Measurements from ENCODE around the gene CEP350. TPM values are rescaled to one million over a fixed set of nuclear protein-coding genes. Genes with fewer than 3 reads are reported as not detected.
A peak's percentile ranks its signal among the peaks of the same experiment; 100 is the strongest.

CEP350 gene
- total and polyA plus RNA-seq, 12 donors, result 4.1 to 71.4 (median 42.4) TPM

DNA sequence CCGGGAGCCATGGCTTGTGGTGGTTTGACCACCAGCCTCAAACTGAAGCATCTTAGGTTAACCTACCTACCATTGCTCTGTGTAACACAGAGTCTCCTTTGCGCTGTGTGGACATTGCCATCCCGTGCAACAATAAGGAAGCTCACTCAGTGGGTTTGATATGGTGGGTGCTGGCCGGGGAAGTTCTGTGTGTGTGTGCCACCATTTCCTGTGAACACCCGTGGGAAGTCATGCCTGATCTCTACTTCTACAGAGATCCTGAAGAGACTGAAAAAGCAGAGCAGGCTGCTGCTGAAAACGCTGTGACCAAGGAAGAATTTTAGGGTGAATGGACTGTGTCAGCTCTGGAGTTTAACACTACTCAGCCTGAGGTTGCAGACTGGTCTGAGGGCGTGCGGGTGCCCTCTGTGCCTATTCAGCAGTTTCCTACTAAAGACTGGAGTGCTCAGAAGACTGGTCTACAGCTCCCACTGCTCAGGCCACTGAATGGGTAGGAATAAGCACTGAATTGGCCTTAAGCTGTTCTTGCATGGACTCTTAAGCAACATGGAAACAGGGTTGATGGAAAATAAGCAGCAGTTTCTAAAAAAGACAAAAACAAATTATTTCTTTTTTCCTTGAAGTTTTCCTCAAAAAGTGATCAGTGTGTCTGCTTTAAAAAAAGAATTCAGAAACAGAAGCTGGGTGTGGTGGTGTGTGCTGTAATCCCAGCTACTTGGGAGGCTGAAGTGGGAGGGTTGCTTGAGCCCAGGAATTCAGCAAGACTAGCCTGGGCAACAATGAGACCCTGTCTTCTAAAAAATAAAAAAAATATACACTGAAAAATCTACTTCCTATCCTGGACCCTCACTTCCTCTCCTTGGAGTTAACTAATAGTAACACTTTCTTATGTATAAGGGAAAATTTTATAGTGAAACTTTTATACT, 14.6 kb downstream of the CEP350 start:
- no peaks in the 10 kb centered on the region for H3K9me3 ChIP-seq (replicated peaks in 1 of 3)
- no peaks in the 10 kb centered on the region for H3K36me3 ChIP-seq (replicated peaks in 1 of 2)
- peak overlapping the region; percentile 23 to 74 (median 49) for H3K27ac ChIP-seq
- 61 to 73% (median 68%) methylated on average over 4 to 8 of the region's 8 CpGs for whole genome bisulfite sequencing, 4 donors
- H3K4me1 ChIP-seq (replicated peaks in 1 of 2), result peaks cover 32 to 71% of the 10 kb centered on the region in 2 donors
- DNase-seq, result peak in 1 of 7 donors; percentile 14
- peak overlapping the region in 1 of 4 donors; percentile 15 for H3K4me3 ChIP-seq
- TF ChIP-seq POLR2A (IDR thresholded peaks at IDR 0.05), result no peak
- TF ChIP-seq, protein P1, sequence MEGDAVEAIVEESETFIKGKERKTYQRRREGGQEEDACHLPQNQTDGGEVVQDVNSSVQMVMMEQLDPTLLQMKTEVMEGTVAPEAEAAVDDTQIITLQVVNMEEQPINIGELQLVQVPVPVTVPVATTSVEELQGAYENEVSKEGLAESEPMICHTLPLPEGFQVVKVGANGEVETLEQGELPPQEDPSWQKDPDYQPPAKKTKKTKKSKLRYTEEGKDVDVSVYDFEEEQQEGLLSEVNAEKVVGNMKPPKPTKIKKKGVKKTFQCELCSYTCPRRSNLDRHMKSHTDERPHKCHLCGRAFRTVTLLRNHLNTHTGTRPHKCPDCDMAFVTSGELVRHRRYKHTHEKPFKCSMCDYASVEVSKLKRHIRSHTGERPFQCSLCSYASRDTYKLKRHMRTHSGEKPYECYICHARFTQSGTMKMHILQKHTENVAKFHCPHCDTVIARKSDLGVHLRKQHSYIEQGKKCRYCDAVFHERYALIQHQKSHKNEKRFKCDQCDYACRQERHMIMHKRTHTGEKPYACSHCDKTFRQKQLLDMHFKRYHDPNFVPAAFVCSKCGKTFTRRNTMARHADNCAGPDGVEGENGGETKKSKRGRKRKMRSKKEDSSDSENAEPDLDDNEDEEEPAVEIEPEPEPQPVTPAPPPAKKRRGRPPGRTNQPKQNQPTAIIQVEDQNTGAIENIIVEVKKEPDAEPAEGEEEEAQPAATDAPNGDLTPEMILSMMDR (IDR thresholded peaks at IDR 0.05), result no peak
- intact Hi-C loops (cut with DNase I), result no loop called here
- H3K27me3 ChIP-seq, result no peaks in the 10 kb centered on the region

DNA sequence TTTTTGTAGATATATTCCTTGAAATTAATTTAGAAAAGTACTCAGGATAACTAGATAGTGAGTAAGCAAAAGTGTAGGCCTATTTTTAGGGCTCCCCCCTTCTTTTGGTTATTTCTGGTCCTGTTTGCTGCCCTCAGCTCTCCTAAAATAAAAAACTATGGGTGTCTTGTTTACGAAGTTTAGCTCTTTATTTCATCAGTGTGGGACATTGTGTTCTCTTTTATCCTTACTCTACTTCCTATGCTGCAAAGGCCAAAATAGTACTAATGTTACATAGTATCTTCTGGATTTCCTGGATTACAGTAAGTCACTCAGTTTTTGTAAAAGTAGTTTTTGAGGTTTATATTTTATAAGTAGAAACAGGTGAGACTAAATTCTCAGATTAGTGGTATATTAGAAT, 15.4 kb downstream of the CEP350 start:
- Histone ChIP-seq H3K9me3 (replicated peaks in 1 of 3) (no peaks in the 10 kb centered on the region), H3K27me3 (no peaks in the 10 kb centered on the region), H3K4me1 (replicated peaks in 1 of 2) (peaks cover 32 to 65% of the 10 kb centered on the region in 2 donors), H3K27ac (peak overlapping the region; percentile 23 to 81 (median 49)), H3K36me3 (replicated peaks in 1 of 2) (no peaks in the 10 kb centered on the region), H3K4me3 (peak overlapping the region in 1 of 4 donors; percentile 15)
- 32 to 45% (median 35%) methylated on average over 1 of the region's 1 CpG for WGBS, 4 donors
- no peak for TF ChIP-seq POLR2A (IDR thresholded peaks at IDR 0.05)
- TF ChIP-seq, protein P1 (IDR thresholded peaks at IDR 0.05), result no peak
- no peak for DNase-seq
- intact Hi-C loops (cut with DNase I), result no loop called here

DNA sequence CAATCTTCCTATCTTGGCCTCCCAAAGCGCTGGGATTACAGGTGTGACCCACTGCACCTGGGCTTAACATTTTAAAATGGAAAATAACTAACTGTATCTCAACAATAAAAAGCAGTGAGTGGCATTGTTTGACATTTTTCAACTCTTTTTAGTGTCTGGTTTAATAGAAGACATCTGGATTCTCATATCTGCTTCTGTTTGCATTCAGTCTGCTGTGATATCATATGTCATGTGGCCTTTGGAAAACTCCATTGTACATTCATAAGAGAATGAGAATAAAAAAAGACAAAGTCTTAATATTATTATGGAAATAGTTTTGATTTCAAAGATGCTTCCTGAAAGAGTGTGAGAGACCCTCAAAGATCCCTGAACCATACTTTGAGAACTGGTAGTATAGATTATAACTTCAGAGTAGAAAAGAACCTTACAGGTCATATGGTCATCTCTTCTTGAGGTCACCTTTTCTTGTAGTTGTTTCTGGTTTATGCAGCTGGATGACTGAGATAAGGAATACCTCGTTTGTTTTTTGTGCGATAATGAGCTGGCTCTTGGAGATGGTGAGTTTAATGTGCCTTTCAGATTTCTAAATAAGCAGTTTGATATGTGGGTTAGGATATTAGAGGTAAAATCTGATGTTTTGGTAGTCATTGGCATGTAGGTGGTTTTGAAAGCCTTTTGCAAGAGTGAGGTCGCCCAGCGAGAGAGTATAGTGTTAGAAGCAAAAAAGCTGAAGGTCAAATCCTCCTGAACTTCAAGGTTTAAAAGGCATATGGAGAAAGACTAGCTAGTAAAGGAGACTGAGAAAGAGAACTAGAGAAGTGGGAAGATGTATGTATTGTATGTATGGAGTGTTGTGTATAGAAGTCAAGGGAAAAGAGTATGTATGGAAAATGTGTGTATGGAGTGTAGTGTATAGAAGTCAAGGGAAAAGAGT, 17.2 kb downstream of the CEP350 start:
- Histone ChIP-seq H3K36me3 (replicated peaks in 1 of 2) (no peaks in the 10 kb centered on the region), H3K9me3 (replicated peaks in 1 of 3) (no peaks in the 10 kb centered on the region), H3K27ac (peak overlapping the region in 1 of 5 donors; percentile 19), H3K27me3 (no peaks in the 10 kb centered on the region), H3K4me1 (replicated peaks in 1 of 2) (peaks cover 32 to 70% of the 10 kb centered on the region in 2 donors), H3K4me3 (no peak overlapping the region)
- TF ChIP-seq, protein P1 (IDR thresholded peaks at IDR 0.05), result no peak
- no peak for TF ChIP-seq POLR2A (IDR thresholded peaks at IDR 0.05)
- no peak for DNase-seq
- intact Hi-C loops (cut with DNase I), result no loop called here
- WGBS, 4 donors, result 43 to 58% (median 49%) methylated on average over 5 of the region's 5 CpGs

Data from adrenal gland (tissue), 12 donors.